GM21737 (cell line): ENCODE measurements around the gene SAPCD2.
"Not testable (repeated sequence)": the region's sequence is repeated elsewhere in the genome, so short reads cannot be mapped to it uniquely, and the experiment has no call there.

Experiments
- ATAC-seq: cut with Tn5 transposase; IDR thresholded peaks from one replicate; pipeline ENCODE4 v1.9.1; 2021; ENCODE audit warnings: mild to moderate bottlenecking, moderate library complexity; ENCODE audit not compliant: unreplicated experiment

SAPCD2 gene, protein sequence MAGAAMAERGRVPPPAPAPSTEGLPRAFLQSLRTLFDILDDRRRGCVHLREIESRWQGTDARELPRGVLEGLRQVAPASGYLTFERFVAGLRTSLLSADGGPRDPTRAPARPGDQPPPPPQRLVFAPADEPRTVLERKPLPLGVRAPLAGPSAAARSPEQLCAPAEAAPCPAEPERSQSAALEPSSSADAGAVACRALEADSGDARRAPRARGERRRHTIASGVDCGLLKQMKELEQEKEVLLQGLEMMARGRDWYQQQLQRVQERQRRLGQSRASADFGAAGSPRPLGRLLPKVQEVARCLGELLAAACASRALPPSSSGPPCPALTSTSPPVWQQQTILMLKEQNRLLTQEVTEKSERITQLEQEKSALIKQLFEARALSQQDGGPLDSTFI

GRCh38 chr9:137070201-137070905 lies at the start of gene SAPCD2:
Gene SAPCD2 (minus strand): TSS chr9:137070557. CDS start chr9:137070460, 97 bp downstream.
- ATAC-seq, result peak; percentile 54

DNA sequence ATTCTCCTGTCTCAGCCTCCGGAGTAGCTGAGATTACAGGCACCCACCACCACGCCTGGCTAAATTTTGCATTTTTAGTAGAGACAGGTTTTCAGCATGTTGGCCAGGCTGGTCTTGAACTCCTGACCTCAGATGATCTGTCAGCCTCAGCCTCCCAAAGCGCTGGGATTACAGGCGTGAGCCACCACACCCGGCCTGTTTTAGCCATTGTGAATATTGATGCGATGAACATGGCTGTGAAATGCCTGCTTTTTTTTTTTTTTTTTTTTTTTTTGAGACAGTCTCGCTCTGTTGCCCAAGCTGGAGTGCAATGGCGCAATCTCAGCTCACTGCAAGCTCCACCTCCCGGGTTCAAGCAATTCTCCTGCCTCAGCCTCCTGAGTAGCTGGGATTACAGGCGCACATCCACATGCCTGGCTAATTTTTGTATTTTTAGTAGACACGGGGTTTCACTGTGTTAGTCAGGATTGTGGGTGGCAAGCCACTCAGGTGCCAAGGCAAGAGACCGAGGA lies 47.8 kb upstream of the SAPCD2 start:
- not testable (repeated sequence) for ATAC-seq

- ATAC-seq, result no peak
Measured at GRCh38 chr9:137117269-137117731, 46.9 kb upstream of the SAPCD2 start.

- no peak for ATAC-seq
Measured at GRCh38 chr9:137116728-137117127, 46.4 kb upstream of the SAPCD2 start.

- ATAC-seq, result no peak
Measured at GRCh38 chr9:137116027-137116507, 45.7 kb upstream of the SAPCD2 start.

- ATAC-seq, result no peak
Measured at GRCh38 chr9:137115394-137116026, 45.2 kb upstream of the SAPCD2 start.

GRCh38 chr9:137114613-137115393 lies 44.4 kb upstream of the SAPCD2 start, which contains the start of gene DPP7:
Gene DPP7 (minus strand): TSS chr9:137114733. CDS start chr9:137114713, 20 bp downstream.
- ATAC-seq, result peak; percentile 65

- ATAC-seq, result no peak
Measured at GRCh38 chr9:137114220-137114612, 43.9 kb upstream of the SAPCD2 start.

- ATAC-seq, result no peak
Measured at GRCh38 chr9:137113385-137114159, 43.2 kb upstream of the SAPCD2 start.

DNA sequence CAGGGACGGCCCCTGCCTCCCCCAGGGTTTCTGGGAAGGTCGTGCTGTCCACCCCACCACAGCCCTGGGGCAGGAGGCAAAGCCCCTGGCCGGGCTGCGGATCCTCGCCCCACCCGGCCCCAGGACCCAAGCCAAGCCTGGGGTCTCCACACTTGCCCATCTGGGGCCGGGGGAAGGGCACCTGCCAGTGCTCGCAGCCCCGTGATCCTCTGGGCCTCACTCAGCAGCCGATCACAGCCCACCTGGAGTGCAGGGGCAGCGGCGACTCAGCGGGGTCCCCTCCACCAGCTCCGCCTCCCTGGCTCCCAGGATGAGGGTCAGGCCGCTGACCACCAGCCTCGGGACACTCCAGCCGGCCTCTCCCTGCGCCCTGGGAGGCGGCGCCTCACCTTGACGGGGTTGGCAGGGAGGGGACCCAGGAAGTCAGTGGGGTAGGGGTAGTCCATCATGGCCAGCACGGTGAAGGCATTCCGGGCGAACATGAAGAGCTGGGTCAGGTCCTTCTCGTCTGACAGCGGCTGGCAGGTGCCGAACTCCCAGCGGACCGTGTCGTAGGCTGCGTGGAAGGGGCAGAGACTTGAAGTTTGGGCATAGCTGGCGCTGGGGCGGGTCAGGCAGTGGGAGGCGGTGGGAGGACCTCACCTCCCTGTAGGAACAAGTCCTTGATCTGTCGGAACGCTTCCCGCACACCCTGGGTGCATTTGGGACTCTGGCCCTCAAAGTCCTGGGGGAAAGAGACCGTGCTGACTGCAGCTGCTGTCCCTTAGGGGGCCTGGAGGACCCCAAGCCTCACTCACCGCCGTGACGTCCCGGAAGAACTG lies 42.4 kb upstream of the SAPCD2 start:
- no peak for ATAC-seq

- ATAC-seq, result no peak
Measured at GRCh38 chr9:137111788-137112563, 41.6 kb upstream of the SAPCD2 start.

DNA sequence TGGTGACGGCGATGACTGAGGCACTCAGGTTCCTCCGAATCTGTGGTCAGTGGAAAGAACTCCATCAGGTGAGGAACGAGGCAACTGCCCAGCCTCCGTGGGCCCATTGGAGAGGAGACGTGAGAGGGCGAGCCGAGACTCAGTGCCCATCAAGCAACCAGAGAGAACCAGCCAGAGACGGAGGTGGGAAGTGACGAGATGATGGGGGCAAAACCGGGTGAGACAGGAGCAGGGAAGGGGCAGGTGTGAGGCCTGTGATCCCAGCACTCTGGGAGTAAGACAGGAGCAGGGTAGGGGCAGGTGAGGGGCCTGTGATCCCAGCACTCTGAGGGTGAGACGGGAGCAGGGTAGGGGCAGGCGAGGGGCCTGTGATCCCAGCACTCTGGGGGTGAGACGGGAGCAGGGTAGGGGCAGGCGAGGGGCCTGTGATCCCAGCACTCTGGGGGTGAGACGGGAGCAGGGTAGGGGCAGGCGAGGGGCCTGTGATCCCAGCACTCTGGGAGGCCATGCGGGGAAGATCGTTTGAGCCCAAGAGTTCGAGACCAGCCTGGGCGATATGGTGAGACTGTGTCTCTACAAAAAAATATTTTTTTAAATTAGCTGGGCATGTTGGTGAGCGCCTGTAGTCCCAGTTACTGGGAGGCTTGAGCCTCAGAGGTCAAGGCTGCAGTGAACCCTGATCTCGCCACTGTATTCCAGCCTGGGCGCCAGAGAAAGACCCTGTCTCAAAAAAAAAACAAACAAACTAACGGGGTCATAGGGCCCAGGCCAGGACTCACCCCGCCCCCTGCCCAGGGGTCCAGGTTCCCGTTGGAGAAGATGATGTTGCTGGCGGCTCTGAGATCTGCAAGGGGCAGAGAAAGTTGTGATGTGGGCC lies 40.8 kb upstream of the SAPCD2 start:
- no peak for ATAC-seq

DNA sequence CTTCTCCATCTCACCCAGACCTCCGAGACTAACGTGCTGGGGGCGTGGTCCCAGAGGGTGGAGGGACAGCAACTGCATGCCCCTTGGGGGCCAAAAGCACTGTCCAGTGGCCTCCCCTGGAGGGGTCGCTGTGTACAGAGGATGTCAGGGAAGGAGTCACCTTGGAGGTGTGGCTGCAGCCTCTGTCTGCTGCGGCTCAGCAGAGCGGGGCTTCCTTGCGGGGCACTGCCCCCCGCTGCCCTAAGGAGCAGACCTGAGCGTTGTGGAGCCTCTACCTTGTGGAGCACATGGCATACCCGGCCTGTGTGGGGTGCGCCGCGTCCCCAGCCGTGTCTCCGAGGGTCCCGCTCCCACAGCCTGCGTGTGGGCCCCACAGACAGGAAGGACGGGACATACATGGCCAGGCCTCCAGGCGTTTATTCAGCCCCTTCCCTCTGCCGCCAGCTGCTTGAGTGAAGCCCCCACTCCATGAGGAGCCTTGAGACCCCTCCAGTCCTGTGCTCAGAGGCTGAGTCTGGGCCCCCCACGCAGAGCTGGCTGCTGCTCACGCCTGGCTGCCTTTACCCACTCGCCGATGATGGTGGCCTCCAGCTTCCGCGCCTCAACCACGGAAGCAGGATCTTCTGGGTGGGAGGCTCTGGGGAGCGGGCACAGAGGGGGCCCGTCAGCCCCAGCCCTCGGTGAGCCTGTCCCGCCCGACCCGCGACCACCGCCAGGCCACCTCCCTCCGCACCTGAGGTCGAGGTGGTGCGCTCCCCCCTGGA lies 40.0 kb upstream of the SAPCD2 start:
- ATAC-seq, result no peak

- no peak for ATAC-seq
Measured at GRCh38 chr9:137109250-137110146, 39.1 kb upstream of the SAPCD2 start.

DNA sequence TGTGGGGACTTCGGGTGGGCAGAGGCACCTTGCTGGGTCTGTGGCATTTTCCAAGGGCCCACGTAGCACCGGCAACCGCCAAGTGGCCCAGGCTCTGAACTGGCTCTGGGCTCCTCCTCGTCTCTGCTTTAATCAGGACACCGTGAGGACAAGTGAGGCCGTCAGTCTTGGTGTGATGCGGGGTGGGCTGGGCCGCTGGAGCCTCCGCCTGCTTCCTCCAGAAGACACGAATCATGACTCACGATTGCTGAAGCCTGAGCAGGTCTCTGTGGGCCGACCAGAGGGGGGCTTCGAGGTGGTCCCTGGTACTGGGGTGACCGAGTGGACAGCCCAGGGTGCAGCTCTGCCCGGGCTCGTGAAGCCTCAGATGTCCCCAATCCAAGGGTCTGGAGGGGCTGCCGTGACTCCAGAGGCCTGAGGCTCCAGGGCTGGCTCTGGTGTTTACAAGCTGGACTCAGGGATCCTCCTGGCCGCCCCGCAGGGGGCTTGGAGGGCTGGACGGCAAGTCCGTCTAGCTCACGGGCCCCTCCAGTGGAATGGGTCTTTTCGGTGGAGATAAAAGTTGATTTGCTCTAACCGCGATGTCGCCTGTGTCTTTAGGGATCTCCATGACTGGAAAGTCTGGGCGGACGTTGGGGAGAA lies 38.4 kb upstream of the SAPCD2 start:
- no peak for ATAC-seq
